A549 (cell line): ENCODE results near the gene BIN1. TPM values are rescaled to one million over a fixed set of nuclear protein-coding genes. Genes with fewer than 3 reads are reported as not detected.

Experiments used
- ATAC-seq, 2 experiments: fragments of 200-7000 bp in 1 of 2; fragments of >200 bp in 1 of 2; cut with Nextera tagmentation in 1 of 2; cut with Tn5 transposase in 1 of 2; 3 replicates each; pipeline versions ENCODE4 v1.8.0 to v1.9.1; 2018 to 2020; ENCODE audit warnings: mild to moderate bottlenecking in 1 of 2, moderate library complexity in 1 of 2
- CTCF ChIA-PET: fragments of 300-600 bp; sonication (Branson Sonifier 250); formaldehyde crosslinking; extraction: SDS; loops from one replicate; lab custom pipeline; 2021; ENCODE audit warnings: antibody characterized with exemption, inconsistent platforms; lab: Yijun Ruan, JAX
- POLR2A ChIA-PET: fragments of 350-600 bp; formaldehyde crosslinking; extraction: SDS; loops from one replicate; lab custom pipeline; 2021; ENCODE audit warnings: antibody characterized with exemption, inconsistent platforms; lab: Yijun Ruan, JAX
- DNase-seq, 2 experiments: peaks; one replicate each; pipeline versions ENCODE4 v3.0.0 to v3.0.0-alpha.2; 2011 to 2016; ENCODE audit warnings: low read depth in 1 of 2, low spot score in 1 of 2
- FAIRE-seq: peaks from 2 replicates; lab custom pipeline; 2011; peaks lifted over from hg19 to GRCh38; lab: Jason Lieb, UNC
- H3K27ac ChIP-seq, 2 experiments: fragments of >200 bp; sonication (Bioruptor Twin); formaldehyde crosslinking; 3 replicates each; pipeline ENCODE4 v1.5.1; 2016 to 2017
- H3K4me1 ChIP-seq: fragments of >200 bp; sonication (Bioruptor Twin); formaldehyde crosslinking; 3 replicates; pipeline ENCODE4 v1.6.1; 2016
- H3K4me2 ChIP-seq: fragments of >200 bp; sonication (Bioruptor Twin); formaldehyde crosslinking; 3 replicates; pipeline ENCODE4 v1.6.1; 2016
- H3K4me3 ChIP-seq: fragments of >200 bp; sonication (Bioruptor Twin); formaldehyde crosslinking; 3 replicates; pipeline ENCODE4 v1.5.1; 2016
- H3K9me3 ChIP-seq: fragments of >200 bp; sonication (Bioruptor Twin); formaldehyde crosslinking; 3 replicates; pipeline ENCODE4 v1.6.1; 2016
- CBX2 ChIP-seq: fragments of 200-600 bp; sonication (generic); IDR thresholded peaks from 2 replicates; pipeline ENCODE4 v1.6.1; 2016; ENCODE audit warnings: low read depth, mild to moderate bottlenecking, borderline replicate concordance
- CBX8 ChIP-seq: fragments of 200-600 bp; sonication (generic); IDR thresholded peaks from 2 replicates; pipeline ENCODE4 v1.6.1; 2016
- EP300 ChIP-seq, 2 experiments: fragments of >200 bp; sonication (Bioruptor Twin); formaldehyde crosslinking; IDR thresholded peaks; 2 replicates in 1 of 2; 3 replicates in 1 of 2; pipeline ENCODE4 v1.6.1; 2016 to 2017
- ESRRA ChIP-seq: fragments of 150-350 bp; IDR thresholded peaks from 2 replicates; pipeline ENCODE4 v1.6.1; 2014; ENCODE audit warnings: mild to moderate bottlenecking, low read length, borderline replicate concordance
- FOXS1 ChIP-seq: fragments of 250-450 bp; sonication (Bioruptor Pico); IDR thresholded peaks from 2 replicates; pipeline ENCODE4 v1.5.0; 2020; ENCODE audit warnings: mild to moderate bottlenecking, moderate library complexity
- GATA3 ChIP-seq: IDR thresholded peaks from 2 replicates; pipeline ENCODE4 v1.6.1; 2012; ENCODE audit warnings: borderline replicate concordance
- HOXA7 ChIP-seq: fragments of 250-450 bp; sonication (Bioruptor Pico); IDR thresholded peaks from 2 replicates; pipeline ENCODE4 v1.5.0; 2020; ENCODE audit warnings: mild to moderate bottlenecking, moderate library complexity
- MAZ ChIP-seq: fragments of 150-350 bp; IDR thresholded peaks from 2 replicates; pipeline ENCODE4 v1.6.1; 2014; ENCODE audit warnings: antibody characterized with exemption, low read depth, low read length, borderline replicate concordance
- NPAS2 ChIP-seq: fragments of 250-450 bp; sonication (Bioruptor Pico); IDR thresholded peaks from 2 replicates; pipeline ENCODE4 v1.8.0; 2022; ENCODE audit warnings: mild to moderate bottlenecking, moderate library complexity, borderline replicate concordance
- NR3C1 ChIP-seq: fragments of >200 bp; sonication (Bioruptor Twin); formaldehyde crosslinking; IDR thresholded peaks from 3 replicates; pipeline ENCODE4 v1.6.1; 2017
- POLR2AphosphoS2 ChIP-seq: conservative IDR thresholded peaks from 2 replicates; pipeline ENCODE4 v1.6.1; 2012; ENCODE audit warnings: low read length, improper control_type of control experiment, inconsistent platforms
- RCOR1 ChIP-seq: fragments of 150-350 bp; IDR thresholded peaks from 2 replicates; pipeline ENCODE4 v1.6.1; 2014; ENCODE audit warnings: antibody characterized with exemption, low read length, low read depth
- TFCP2L1 ChIP-seq: fragments of 250-450 bp; sonication (Bioruptor Pico); IDR thresholded peaks from 2 replicates; pipeline ENCODE4 v1.5.0; 2021; ENCODE audit warnings: mild to moderate bottlenecking
- ZC3H11A ChIP-seq: fragments of 450-650 bp; IDR thresholded peaks from 2 replicates; pipeline ENCODE4 v1.6.1; 2014; ENCODE audit warnings: antibody characterized with exemption, mild to moderate bottlenecking
- ZNF302 ChIP-seq: fragments of 250-450 bp; sonication (Bioruptor Pico); IDR thresholded peaks from 2 replicates; pipeline ENCODE4 v1.9.0; 2021; ENCODE audit warnings: inconsistent platforms, mild to moderate bottlenecking, moderate library complexity
- WGBS: methylation state at CpG from one replicate; pipeline ENCODE4 v1.1.6; 2017; ENCODE audit errors: missing lambda C conversion rate; 5-methylcytosine and 5-hydroxymethylcytosine counted together
- polyA plus RNA-seq, 4 experiments: library from polyadenylated mRNA; depleted of rRNA in 3 of 4; stranded (reverse); fragments of >200 nt; fragmentation: RNase III in 1 of 4; extraction: RNeasy Plus Mini Kit Qiagen cat#74134 plus additional on column Dnase treatment in 1 of 4; gene quantifications; 2 replicates in 3 of 4; 3 replicates in 1 of 4; pipeline ENCODE4 v1.2.3, GENCODE V29; 2011 to 2017
- TF ChIP-seq, protein P1 (sequence below): IDR thresholded peaks from 2 replicates; pipeline ENCODE4 v1.6.1; 2012
- TF ChIP-seq, protein P2 (sequence below): IDR thresholded peaks from 2 replicates; pipeline ENCODE4 v1.6.1; 2012
- TF ChIP-seq, protein P3 (sequence below): fragments of 250-450 bp; sonication (Bioruptor Pico); IDR thresholded peaks from 2 replicates; pipeline ENCODE4 v1.5.0; 2021; ENCODE audit warnings: mild to moderate bottlenecking, moderate library complexity, borderline replicate concordance
- TF ChIP-seq, protein P4 (sequence below): IDR thresholded peaks from 2 replicates; pipeline ENCODE4 v1.6.1; 2012; ENCODE audit warnings: low read depth, borderline replicate concordance
- TF ChIP-seq, protein P5 (sequence below): fragments of 150-350 bp; IDR thresholded peaks from 2 replicates; pipeline ENCODE4 v1.6.1; 2014; ENCODE audit warnings: low read depth, mild to moderate bottlenecking, low read length
- TF ChIP-seq, protein P6 (sequence below): fragments of 450-650 bp; IDR thresholded peaks from 2 replicates; pipeline ENCODE4 v1.6.1; 2014; ENCODE audit warnings: antibody characterized with exemption

Gene BIN1
- polyA plus RNA-seq, 2 of the 4 experiments (the other 2 are of a cell fraction): 15.5 to 34.1 TPM

DNA sequence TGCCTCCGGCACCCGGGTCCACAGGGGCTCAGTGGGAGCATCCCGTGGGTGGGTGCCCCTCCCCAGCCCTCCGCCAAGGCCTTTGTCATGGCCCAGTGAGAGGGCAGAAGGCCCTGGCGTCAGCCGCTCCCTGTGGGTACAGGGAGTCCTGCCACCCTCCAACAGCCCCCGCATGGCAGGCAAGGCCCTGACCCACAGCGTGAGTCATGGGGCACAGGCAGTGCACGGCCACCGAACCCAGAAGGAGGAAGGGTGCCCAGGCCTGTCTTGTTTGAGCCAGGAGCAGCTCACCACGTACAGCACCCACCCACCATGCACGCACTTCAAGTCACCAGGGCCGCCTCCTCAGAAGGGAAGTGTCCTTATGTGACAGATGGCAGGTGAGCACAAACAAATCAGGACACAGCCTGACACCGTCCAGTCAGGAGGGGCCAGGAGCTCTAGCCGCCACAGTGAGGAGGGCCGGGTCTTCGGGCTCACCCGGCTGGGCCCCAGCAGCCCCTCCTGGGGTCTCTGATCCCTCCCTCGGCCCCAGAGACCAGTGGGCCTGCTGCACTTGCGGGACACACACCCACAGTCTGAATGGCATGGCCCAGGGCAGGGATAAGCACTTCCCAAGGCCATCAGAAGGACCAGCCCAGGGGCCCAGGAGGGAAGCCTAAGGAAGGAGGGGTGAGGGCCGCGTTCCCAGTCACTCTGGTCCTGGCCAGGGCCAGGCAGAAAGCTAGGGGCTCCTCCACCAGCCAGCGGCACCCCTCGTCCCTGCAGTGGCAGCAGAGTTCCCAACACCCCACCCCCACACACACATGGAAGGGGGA is 25.8 kb downstream of the BIN1 start:
- TF ChIP-seq MAZ (no peak), POLR2AphosphoS2 (no peak)
- TF ChIP-seq, protein P1, sequence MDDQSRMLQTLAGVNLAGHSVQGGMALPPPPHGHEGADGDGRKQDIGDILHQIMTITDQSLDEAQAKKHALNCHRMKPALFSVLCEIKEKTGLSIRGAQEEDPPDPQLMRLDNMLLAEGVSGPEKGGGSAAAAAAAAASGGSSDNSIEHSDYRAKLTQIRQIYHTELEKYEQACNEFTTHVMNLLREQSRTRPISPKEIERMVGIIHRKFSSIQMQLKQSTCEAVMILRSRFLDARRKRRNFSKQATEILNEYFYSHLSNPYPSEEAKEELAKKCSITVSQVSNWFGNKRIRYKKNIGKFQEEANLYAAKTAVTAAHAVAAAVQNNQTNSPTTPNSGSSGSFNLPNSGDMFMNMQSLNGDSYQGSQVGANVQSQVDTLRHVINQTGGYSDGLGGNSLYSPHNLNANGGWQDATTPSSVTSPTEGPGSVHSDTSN: no peak
- TF ChIP-seq, protein P2, sequence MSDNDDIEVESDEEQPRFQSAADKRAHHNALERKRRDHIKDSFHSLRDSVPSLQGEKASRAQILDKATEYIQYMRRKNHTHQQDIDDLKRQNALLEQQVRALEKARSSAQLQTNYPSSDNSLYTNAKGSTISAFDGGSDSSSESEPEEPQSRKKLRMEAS: no peak
- TF ChIP-seq, protein P3, sequence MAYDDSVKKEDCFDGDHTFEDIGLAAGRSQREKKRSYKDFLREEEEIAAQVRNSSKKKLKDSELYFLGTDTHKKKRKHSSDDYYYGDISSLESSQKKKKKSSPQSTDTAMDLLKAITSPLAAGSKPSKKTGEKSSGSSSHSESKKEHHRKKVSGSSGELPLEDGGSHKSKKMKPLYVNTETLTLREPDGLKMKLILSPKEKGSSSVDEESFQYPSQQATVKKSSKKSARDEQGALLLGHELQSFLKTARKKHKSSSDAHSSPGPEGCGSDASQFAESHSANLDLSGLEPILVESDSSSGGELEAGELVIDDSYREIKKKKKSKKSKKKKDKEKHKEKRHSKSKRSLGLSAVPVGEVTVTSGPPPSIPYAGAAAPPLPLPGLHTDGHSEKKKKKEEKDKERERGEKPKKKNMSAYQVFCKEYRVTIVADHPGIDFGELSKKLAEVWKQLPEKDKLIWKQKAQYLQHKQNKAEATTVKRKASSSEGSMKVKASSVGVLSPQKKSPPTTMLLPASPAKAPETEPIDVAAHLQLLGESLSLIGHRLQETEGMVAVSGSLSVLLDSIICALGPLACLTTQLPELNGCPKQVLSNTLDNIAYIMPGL (CRISPR knock-in tag): no peak
- H3K27ac ChIP-seq: peak overlapping the region in 1 of 2 experiments; percentile 43; a peak in 3 of 6 replicates
- no peak overlapping the region for H3K4me3 ChIP-seq
- POLR2A ChIA-PET: no interaction called here
- H3K4me2 ChIP-seq: no peak overlapping the region
- WGBS: 89% methylated on average over 11 of the region's 24 CpGs
- ATAC-seq (no peak), DNase-seq (no peak), FAIRE-seq (no peak)
- no peaks in the 10 kb centered on the region for H3K9me3 ChIP-seq
- CTCF ChIA-PET: interaction anchor here (1.5 to 7.4 kb wide), 3 partner anchors 10 to 15 kb away, joined by 3 to 45 read pairs (median 4); no protein-coding TSS in a partner anchor
- H3K4me1 ChIP-seq: peaks cover 54% of the 10 kb centered on the region

DNA sequence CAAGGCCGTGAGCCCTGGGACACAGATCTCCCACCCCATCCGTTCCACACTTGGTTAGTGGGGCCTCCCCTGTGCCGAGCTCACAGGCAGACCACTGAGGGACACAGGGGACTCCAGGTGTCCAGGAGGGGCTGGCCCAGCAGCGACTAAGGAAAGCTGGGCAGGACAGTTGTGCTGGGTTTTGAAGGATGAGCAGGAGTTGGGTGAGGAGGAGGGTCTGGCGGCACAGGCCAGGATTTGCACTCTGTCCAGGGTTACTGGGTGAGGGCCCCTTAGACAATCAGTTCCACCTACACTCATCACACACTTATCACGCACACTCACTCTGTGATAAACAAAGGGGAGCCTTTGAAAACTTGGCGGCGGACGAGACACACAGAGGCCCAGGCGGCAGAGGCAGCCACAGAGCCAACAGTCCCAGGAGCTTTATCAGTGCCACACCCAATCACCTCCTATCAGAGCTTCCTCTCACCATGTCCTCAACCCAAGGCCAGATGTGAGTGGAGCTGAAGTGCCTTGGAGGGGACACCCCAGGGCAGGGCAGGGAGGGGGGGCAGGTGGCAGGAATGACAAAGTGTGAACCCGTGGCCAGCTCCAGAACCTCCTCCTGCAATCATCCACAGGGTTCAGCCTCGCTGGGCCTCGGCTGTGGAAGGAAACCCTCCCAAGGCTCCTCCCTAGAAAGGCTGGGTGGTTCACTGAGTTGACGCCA is 26.6 kb downstream of the BIN1 start:
- WGBS: 87% methylated on average over 9 of the region's 14 CpGs
- no peak for FAIRE-seq
- CTCF ChIA-PET: interaction anchor here (0.5 to 7.4 kb wide), 3 partner anchors 12 to 65 kb away, joined by 4 to 45 read pairs (median 5); no protein-coding TSS in a partner anchor

DNA sequence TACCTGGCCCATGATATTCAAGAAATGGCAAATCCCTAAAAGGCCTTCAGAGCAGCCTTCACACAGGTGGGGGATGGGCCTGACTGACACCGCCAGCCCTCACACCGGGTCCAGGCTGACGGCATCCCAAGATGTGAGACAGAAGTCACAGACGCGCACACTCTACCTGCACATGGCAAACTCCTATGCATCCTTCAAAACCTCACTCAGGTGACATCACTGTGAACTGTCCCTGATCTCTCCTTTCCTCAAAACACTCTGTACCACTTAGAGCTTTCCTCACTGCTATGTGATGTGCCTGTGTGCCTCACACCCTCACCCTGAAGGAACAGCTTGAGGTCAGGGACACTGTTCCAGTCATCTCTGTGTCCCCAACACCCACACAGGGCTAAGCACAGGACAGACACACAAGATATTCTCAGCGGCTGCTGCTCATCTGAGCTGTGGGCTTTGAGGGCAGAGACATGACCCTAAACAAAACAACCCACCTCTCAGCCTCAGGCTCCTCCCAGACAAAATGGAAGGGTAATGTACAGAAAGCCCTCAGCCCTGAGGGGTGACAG is 27.5 kb downstream of the BIN1 start:
- Histone ChIP-seq H3K4me3 (no peak overlapping the region), H3K27ac (peak overlapping the region in 1 of 2 experiments; percentile 55; a peak in 3 of 6 replicates), H3K4me1 (peaks cover 50% of the 10 kb centered on the region), H3K9me3 (no peaks in the 10 kb centered on the region), H3K4me2 (no peak overlapping the region)
- DNase-seq: no peak
- ATAC-seq: no peak
- no peak for FAIRE-seq
- WGBS: 93% methylated on average over 6 of the region's 6 CpGs
- CTCF ChIA-PET: interaction anchor here (0.9 to 7.4 kb wide), 4 partner anchors 11 to 30 kb away, joined by 3 to 45 read pairs (median 4); no protein-coding TSS in a partner anchor
- POLR2A ChIA-PET: no interaction called here
- no peak for TF ChIP-seq NPAS2 (CRISPR knock-in tag)
- TF ChIP-seq FOXS1 (CRISPR knock-in tag): no peak
- TF ChIP-seq GATA3: no peak
- no peak for TF ChIP-seq ZC3H11A
- no peak for TF ChIP-seq RCOR1
- no peak for TF ChIP-seq TFCP2L1 (CRISPR knock-in tag)
- TF ChIP-seq, protein P4, sequence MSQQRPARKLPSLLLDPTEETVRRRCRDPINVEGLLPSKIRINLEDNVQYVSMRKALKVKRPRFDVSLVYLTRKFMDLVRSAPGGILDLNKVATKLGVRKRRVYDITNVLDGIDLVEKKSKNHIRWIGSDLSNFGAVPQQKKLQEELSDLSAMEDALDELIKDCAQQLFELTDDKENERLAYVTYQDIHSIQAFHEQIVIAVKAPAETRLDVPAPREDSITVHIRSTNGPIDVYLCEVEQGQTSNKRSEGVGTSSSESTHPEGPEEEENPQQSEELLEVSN: no peak
- TF ChIP-seq NR3C1: no peak
- no peak for TF ChIP-seq CBX8
- no peak for TF ChIP-seq EP300 (IDR thresholded peaks at IDR 0.05)
- no peak for TF ChIP-seq ZNF302 (CRISPR knock-in tag)
- TF ChIP-seq CBX2: no peak
- TF ChIP-seq, protein P5, sequence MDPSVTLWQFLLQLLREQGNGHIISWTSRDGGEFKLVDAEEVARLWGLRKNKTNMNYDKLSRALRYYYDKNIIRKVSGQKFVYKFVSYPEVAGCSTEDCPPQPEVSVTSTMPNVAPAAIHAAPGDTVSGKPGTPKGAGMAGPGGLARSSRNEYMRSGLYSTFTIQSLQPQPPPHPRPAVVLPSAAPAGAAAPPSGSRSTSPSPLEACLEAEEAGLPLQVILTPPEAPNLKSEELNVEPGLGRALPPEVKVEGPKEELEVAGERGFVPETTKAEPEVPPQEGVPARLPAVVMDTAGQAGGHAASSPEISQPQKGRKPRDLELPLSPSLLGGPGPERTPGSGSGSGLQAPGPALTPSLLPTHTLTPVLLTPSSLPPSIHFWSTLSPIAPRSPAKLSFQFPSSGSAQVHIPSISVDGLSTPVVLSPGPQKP: no peak

More for the DNA sequence above, 26.6 kb downstream of the BIN1 start:
- Histone ChIP-seq H3K4me1 (peaks cover 54% of the 10 kb centered on the region), H3K4me3 (no peak overlapping the region), H3K9me3 (no peaks in the 10 kb centered on the region), H3K27ac (peak overlapping the region in 1 of 2 experiments; percentile 55; a peak in 3 of 6 replicates), H3K4me2 (no peak overlapping the region)
- TF ChIP-seq HOXA7 (CRISPR knock-in tag) (no peak), ESRRA (no peak)
- TF ChIP-seq, protein P6, sequence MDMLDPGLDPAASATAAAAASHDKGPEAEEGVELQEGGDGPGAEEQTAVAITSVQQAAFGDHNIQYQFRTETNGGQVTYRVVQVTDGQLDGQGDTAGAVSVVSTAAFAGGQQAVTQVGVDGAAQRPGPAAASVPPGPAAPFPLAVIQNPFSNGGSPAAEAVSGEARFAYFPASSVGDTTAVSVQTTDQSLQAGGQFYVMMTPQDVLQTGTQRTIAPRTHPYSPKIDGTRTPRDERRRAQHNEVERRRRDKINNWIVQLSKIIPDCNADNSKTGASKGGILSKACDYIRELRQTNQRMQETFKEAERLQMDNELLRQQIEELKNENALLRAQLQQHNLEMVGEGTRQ: no peak
- TF ChIP-seq, protein P1: no peak
- TF ChIP-seq, protein P2: no peak
- DNase-seq (no peak), ATAC-seq (no peak)
- POLR2A ChIA-PET: no interaction called here
